IPS DF 6.9 (cell line): ENCODE measurements around the gene DBH.
"Not testable (repeated sequence)": the region's sequence is repeated elsewhere in the genome, so short reads cannot be mapped to it uniquely, and the experiment has no call there.

Source experiments
- DNase-seq: peaks from one replicate; pipeline ENCODE4 v3.0.0-alpha.2; 2013; ENCODE audit warnings: low read depth, low spot score
- H3K27ac ChIP-seq: one replicate; pipeline ENCODE4 v1.5.1; 2013; ENCODE audit warnings: low read length, control low read depth
- H3K27me3 ChIP-seq: 2 replicates; pipeline ENCODE4 v1.6.1; 2013; ENCODE audit warnings: mild to moderate bottlenecking, low read length; ENCODE audit not compliant: control insufficient read depth, insufficient read depth
- H3K36me3 ChIP-seq: 2 replicates; pipeline ENCODE4 v1.6.1; 2013; ENCODE audit warnings: low read length; ENCODE audit not compliant: control insufficient read depth, insufficient read depth
- H3K4me1 ChIP-seq: 2 replicates; pipeline ENCODE4 v1.6.1; 2013; ENCODE audit warnings: low read length; ENCODE audit not compliant: control insufficient read depth, insufficient read depth
- H3K4me3 ChIP-seq: 2 replicates; pipeline ENCODE4 v1.5.1; 2013; ENCODE audit warnings: mild to moderate bottlenecking, low read length
- H3K9me3 ChIP-seq: 2 replicates; pipeline ENCODE4 v1.6.1; 2013; ENCODE audit warnings: low read length, inconsistent platforms; ENCODE audit not compliant: control insufficient read depth, insufficient read depth
- WGBS: extraction: QIAGEN DNeasy Blood & Tissue Kit; methylation state at CpG from one replicate; pipeline ENCODE4 v1.1.7; 2013; ENCODE audit warnings: mixed read lengths, missing lambda C conversion rate; ENCODE audit not compliant: insufficient read length, insufficient coverage; 5-methylcytosine and 5-hydroxymethylcytosine counted together

Gene DBH

GRCh38 chr9:133674091-133674490, 37.9 kb downstream of the DBH start:
- Histone ChIP-seq H3K27ac (no peak overlapping the region), H3K36me3 (no peaks in the 10 kb centered on the region), H3K27me3 (no peaks in the 10 kb centered on the region), H3K9me3 (no peaks in the 10 kb centered on the region), H3K4me1 (no peaks in the 10 kb centered on the region), H3K4me3 (no peak overlapping the region)
- DNase-seq, result no peak
- WGBS, result no CpG with 5 or more reads among the region's 14 CpGs

GRCh38 chr9:133675796-133676195, 39.6 kb downstream of the DBH start:
- not testable (repeated sequence) for H3K4me1 ChIP-seq, H3K4me3 ChIP-seq, H3K36me3 ChIP-seq, H3K9me3 ChIP-seq, DNase-seq, H3K27ac ChIP-seq, H3K27me3 ChIP-seq
- no CpG with 5 or more reads among the region's 3 CpGs for WGBS

- Histone ChIP-seq H3K9me3 (no peaks in the 10 kb centered on the region), H3K4me1 (no peaks in the 10 kb centered on the region), H3K4me3 (no peak overlapping the region), H3K27me3 (no peaks in the 10 kb centered on the region), H3K27ac (no peak overlapping the region), H3K36me3 (no peaks in the 10 kb centered on the region; the same call in 1 of the 2 replicates)
- no CpG with 5 or more reads among the region's 10 CpGs for WGBS
- DNase-seq, result no peak
These were observed 40.3 kb downstream of the DBH start for GRCh38 chr9:133676450-133676849.

GRCh38 chr9:133677126-133678010, 41.2 kb downstream of the DBH start:
- Histone ChIP-seq H3K9me3 (no peaks in the 10 kb centered on the region), H3K36me3 (no peaks in the 10 kb centered on the region; the same call in 1 of the 2 replicates), H3K4me3 (no peak overlapping the region), H3K27me3 (no peaks in the 10 kb centered on the region), H3K27ac (no peak overlapping the region), H3K4me1 (no peaks in the 10 kb centered on the region)
- no peak for DNase-seq
- no CpG with 5 or more reads among the region's 17 CpGs for WGBS

- no peak for DNase-seq
- no peaks in the 10 kb centered on the region for H3K27me3 ChIP-seq
- no peaks in the 10 kb centered on the region; the same call in 1 of the 2 replicates for H3K36me3 ChIP-seq
- no peaks in the 10 kb centered on the region for H3K9me3 ChIP-seq
- H3K4me1 ChIP-seq, result no peaks in the 10 kb centered on the region
- H3K4me3 ChIP-seq, result no peak overlapping the region
- WGBS, result no CpG with 5 or more reads among the region's 15 CpGs
- H3K27ac ChIP-seq, result no peak overlapping the region
These were observed 42.9 kb downstream of the DBH start for GRCh38 chr9:133679056-133679455.

DNA sequence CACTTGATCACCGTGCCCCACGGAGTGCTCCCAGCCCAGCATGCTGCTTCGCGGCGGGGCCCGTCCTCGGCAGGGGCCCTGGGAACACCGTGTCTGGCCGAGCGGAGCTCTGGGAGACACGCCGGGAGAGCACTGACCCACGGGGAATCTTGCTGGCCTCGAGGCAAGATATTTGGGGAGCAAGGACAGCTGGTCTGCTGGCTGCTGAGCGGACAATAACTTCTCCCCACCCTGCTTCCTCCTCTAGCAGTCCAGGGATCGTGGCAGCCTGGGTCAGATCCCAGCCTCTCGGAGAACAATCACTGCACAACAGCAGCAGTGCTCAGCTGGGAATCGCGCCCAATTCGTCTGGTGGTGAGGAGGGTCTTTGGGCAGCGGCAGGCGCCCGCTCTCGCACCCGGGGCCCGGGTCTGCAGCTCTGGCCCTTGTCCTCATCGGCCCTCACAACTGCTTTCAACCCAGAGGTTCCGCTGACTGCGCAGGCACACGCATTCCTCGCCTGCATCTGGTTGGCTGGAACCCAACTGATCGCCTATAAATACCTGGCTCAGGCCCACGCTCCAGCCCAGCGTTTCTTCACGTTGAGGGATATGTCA, 43.4 kb downstream of the DBH start:
- no peak for DNase-seq
- WGBS, result no CpG with 5 or more reads among the region's 35 CpGs
- H3K27ac ChIP-seq, result no peak overlapping the region

DNA sequence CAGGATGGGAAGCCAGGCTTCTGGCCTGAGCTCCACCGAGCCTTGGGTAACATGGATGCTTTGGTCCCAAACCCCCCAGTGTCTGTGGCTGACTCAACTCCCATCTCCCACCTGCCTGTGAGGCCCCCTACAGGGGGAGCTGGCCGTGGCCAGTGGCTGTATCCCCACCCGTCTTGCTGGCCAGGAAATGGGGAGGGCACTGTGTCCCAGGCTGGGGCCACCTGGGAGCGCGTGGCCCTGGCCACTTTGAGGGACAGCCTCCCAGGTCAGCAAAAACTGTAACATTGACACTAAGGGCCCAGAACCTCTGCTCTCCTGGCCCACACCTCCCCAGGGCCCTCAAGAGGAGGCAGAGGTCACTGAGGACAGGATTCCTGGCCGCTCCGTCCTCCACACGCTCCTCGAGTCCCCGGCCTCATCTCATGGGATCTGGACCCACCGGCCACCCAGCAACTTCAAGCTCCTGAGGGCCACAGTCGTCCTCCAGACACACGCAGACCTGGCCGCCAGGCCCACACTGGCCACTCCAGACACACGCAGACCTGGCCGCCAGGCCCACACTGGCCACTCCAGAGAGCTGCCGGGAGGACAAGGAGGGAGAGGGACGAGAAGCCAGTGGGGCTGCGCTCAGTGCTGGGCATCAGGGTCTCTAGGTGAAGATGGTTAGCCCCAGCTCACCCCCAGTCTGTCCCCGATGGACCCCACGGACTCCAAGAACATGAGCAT, 44.2 kb downstream of the DBH start:
- no peak for DNase-seq
- Histone ChIP-seq H3K36me3 (no peaks in the 10 kb centered on the region; the same call in 1 of the 2 replicates), H3K4me1 (no peaks in the 10 kb centered on the region; the same call in 1 of the 2 replicates), H3K27ac (no peak overlapping the region), H3K27me3 (no peaks in the 10 kb centered on the region), H3K9me3 (no peaks in the 10 kb centered on the region), H3K4me3 (no peak overlapping the region)
- WGBS, result no CpG with 5 or more reads among the region's 21 CpGs

More for the DNA sequence above, 43.4 kb downstream of the DBH start:
- Histone ChIP-seq H3K4me3 (no peak overlapping the region), H3K27me3 (no peaks in the 10 kb centered on the region), H3K9me3 (no peaks in the 10 kb centered on the region), H3K4me1 (no peaks in the 10 kb centered on the region; the same call in 1 of the 2 replicates), H3K36me3 (no peaks in the 10 kb centered on the region; the same call in 1 of the 2 replicates)

- no peak for DNase-seq
- WGBS, result no CpG with 5 or more reads among the region's 20 CpGs
These were observed 45.0 kb downstream of the DBH start for GRCh38 chr9:133680976-133681657.

GRCh38 chr9:133681658-133682306, 45.6 kb downstream of the DBH start:
- no peaks in the 10 kb centered on the region; the same call in 1 of the 2 replicates for H3K36me3 ChIP-seq
- no peak for DNase-seq
- WGBS, result no CpG with 5 or more reads among the region's 35 CpGs
- H3K27ac ChIP-seq, result no peak overlapping the region
- no peaks in the 10 kb centered on the region; the same call in 1 of the 2 replicates for H3K4me1 ChIP-seq
- H3K27me3 ChIP-seq, result no peaks in the 10 kb centered on the region
- no peaks in the 10 kb centered on the region for H3K9me3 ChIP-seq
- H3K4me3 ChIP-seq, result no peak overlapping the region

More at GRCh38 chr9:133680976-133681657, 45.0 kb downstream of the DBH start:
- no peak overlapping the region for H3K4me3 ChIP-seq
- no peaks in the 10 kb centered on the region for H3K27me3 ChIP-seq
- H3K36me3 ChIP-seq, result no peaks in the 10 kb centered on the region; the same call in 1 of the 2 replicates
- no peaks in the 10 kb centered on the region; the same call in 1 of the 2 replicates for H3K4me1 ChIP-seq
- H3K9me3 ChIP-seq, result no peaks in the 10 kb centered on the region
- no peak overlapping the region for H3K27ac ChIP-seq
